K562 (cell line): ENCODE data around the gene FGD6.

Source experiments
- ATF7 ChIP-seq: fragments of 450-650 bp; IDR thresholded peaks from 2 replicates; pipeline ENCODE4 v1.7.1; 2014; ENCODE audit warnings: mild to moderate bottlenecking, moderate library complexity
- KAT7 ChIP-seq: sonication (generic); formaldehyde crosslinking; IDR thresholded peaks from 2 replicates; pipeline ENCODE4 v1.8.0; 2022; ENCODE audit warnings: missing genetic modification reagents, mild to moderate bottlenecking, borderline replicate concordance
- KDM5B ChIP-seq: fragments of 200-600 bp; sonication (generic); IDR thresholded peaks from 2 replicates; pipeline ENCODE4 v1.6.1; 2012; ENCODE audit warnings: low read depth, mild to moderate bottlenecking, moderate library complexity, low read length, control low read depth, inconsistent platforms; ENCODE audit not compliant: insufficient replicate concordance
- MTA3 ChIP-seq: fragments of 450-650 bp; formaldehyde crosslinking; IDR thresholded peaks from 2 replicates; pipeline ENCODE4 v1.6.1; 2017; ENCODE audit warnings: mild to moderate bottlenecking, borderline replicate concordance
- NCOR1 ChIP-seq: fragments of 450-650 bp; IDR thresholded peaks from 2 replicates; pipeline ENCODE4 v1.6.1; 2016; ENCODE audit warnings: mild to moderate bottlenecking, moderate library complexity
- SIN3A ChIP-seq, 2 experiments: fragments of 150-350 bp in 1 of 2; IDR thresholded peaks; 2 replicates each; pipeline ENCODE4 v1.6.1; 2011 to 2016; ENCODE audit warnings: borderline replicate concordance in 2 of 2, low read depth in 2 of 2, low read length in 2 of 2, mild to moderate bottlenecking in 2 of 2, moderate library complexity in 2 of 2; ENCODE audit not compliant: control insufficient read depth in 1 of 2
- TAF1 ChIP-seq: IDR thresholded peaks from 2 replicates; pipeline ENCODE4 v1.6.1; 2011; ENCODE audit warnings: mild to moderate bottlenecking, low read length, moderate library complexity; ENCODE audit not compliant: insufficient read depth, control insufficient read depth, severe bottlenecking; ENCODE audit errors: extremely low read depth
- TCF7L2 ChIP-seq: fragments of 150-350 bp; IDR thresholded peaks from 2 replicates; pipeline ENCODE4 v1.6.1; 2016; ENCODE audit warnings: low read depth, mild to moderate bottlenecking, low read length, moderate library complexity
- ZKSCAN8 ChIP-seq: fragments of 200-800 bp; sonication (Bioruptor generic); IDR thresholded peaks from 2 replicates; pipeline ENCODE4 v1.6.1; 2016; ENCODE audit warnings: missing genetic modification characterization, missing compliant biosample characterization
- ZNF12 ChIP-seq: sonication (generic); formaldehyde crosslinking; IDR thresholded peaks from 2 replicates; pipeline ENCODE4 v1.4.0; 2020; ENCODE audit warnings: mild to moderate bottlenecking, missing genetic modification reagents
- ZNF24 ChIP-seq: fragments of 450-650 bp; IDR thresholded peaks from 2 replicates; pipeline ENCODE4 v1.6.1; 2016
- ZNF561 ChIP-seq: fragments of 450-650 bp; formaldehyde crosslinking; conservative IDR thresholded peaks from 2 replicates; pipeline ENCODE4 v1.4.0; 2020; ENCODE audit warnings: mild to moderate bottlenecking, moderate library complexity
- ZZZ3 ChIP-seq: fragments of 450-650 bp; IDR thresholded peaks from 2 replicates; pipeline ENCODE4 v1.6.1; 2016; ENCODE audit warnings: antibody characterized with exemption, mild to moderate bottlenecking, moderate library complexity

DNA sequence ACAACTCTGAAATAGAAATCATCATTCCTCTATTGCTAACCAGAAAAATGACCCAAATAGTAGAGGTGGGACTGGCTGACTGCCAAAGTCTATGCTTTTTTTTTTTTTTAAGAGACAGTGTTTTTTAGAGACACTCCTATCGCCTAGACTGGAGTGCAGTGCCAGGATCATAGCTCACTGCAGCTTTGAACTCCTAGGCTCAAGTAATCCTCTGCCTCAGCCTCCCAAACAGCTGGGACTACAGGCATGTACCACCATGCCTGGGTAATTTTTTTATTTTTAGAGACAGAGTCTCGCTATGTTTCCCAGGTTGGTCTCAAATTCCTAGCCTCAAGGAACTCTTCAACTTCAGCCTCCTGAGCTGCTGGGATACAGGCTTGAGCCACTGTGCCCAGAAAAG is 163.1 kb downstream of the FGD6 start:
- no peak for TF ChIP-seq SIN3A (IDR thresholded peaks at IDR 0.05; ENCODE audit: borderline replicate concordance in 2 of 2, control insufficient read depth in 1 of 2, low read depth in 2 of 2, low read length in 2 of 2)
- TF ChIP-seq ZNF12 (CRISPR knock-in tag): no peak
- no peak for TF ChIP-seq TCF7L2
- no peak for TF ChIP-seq ZNF561
- no peak for TF ChIP-seq KAT7 (CRISPR knock-in tag)
- no peak for TF ChIP-seq ZZZ3
- no peak for TF ChIP-seq ATF7
- no peak for TF ChIP-seq KDM5B
- TF ChIP-seq MTA3: no peak
- no peak for TF ChIP-seq ZKSCAN8 (CRISPR knock-in tag)
- TF ChIP-seq TAF1: no peak
- no peak for TF ChIP-seq NCOR1
- TF ChIP-seq ZNF24: no peak
